T-cell (primary cell): ENCODE measurements around the gene VSIG4. TPM values are rescaled to one million over a fixed set of nuclear protein-coding genes. Genes with fewer than 3 reads are reported as not detected.
A peak's percentile ranks its signal among the peaks of the same experiment; 100 is the strongest.

ENCODE experiments used
- ATAC-seq, 4 experiments: fragments of 200-7000 bp in 3 of 4; fragments of 150-1000 bp in 1 of 4; cut with Tn5 transposase; replicated peaks in 1 of 4; 1 replicate in 3 of 4; 2 replicates in 1 of 4; pipeline ENCODE4 v1.10.0; 2021; ENCODE audit warnings: moderate library complexity in 3 of 4, mild to moderate bottlenecking in 2 of 4, moderate number of reproducible peaks in 1 of 4
- CTCF ChIA-PET, 2 donors: fragments of 300-600 bp; sonication (Branson Sonifier 250); formaldehyde crosslinking; loops; one replicate each; lab custom pipeline; 2022; ENCODE audit warnings: antibody characterized with exemption in 2 of 2; lab: Charles Lee
- POLR2A ChIA-PET, 2 donors: fragments of 300-600 bp; sonication (Branson Sonifier 250); formaldehyde crosslinking; loops; one replicate each; lab custom pipeline; 2022; ENCODE audit warnings: antibody characterized with exemption in 2 of 2; lab: Charles Lee
- DNase-seq, 35 experiments: peaks; one replicate each; pipeline versions ENCODE4 v3.0.0 to v3.0.0-alpha.2; 2013 to 2023
- H3K27ac ChIP-seq: one replicate; pipeline ENCODE4 v1.5.1; 2013; ENCODE audit warnings: low read length
- H3K27me3 ChIP-seq, 2 experiments: replicated peaks in 1 of 2; 1 replicate in 1 of 2; 2 replicates in 1 of 2; pipeline versions ENCODE4 v1.6.1 to v1.7.0; 2013; ENCODE audit warnings: low read length in 1 of 2, mixed read lengths in 1 of 2; ENCODE audit not compliant: control insufficient read depth in 2 of 2, insufficient read depth in 2 of 2; ENCODE audit errors: extremely low read depth in 1 of 2
- H3K36me3 ChIP-seq, 2 donors: 1 replicate in 1 of 2; 2 replicates in 1 of 2; pipeline versions ENCODE4 v1.6.1 to v1.7.0; 2013; ENCODE audit warnings: low read length in 1 of 2; ENCODE audit not compliant: control insufficient read depth in 2 of 2, insufficient read depth in 1 of 2; ENCODE audit errors: extremely low read depth in 1 of 2
- H3K4me1 ChIP-seq, 2 experiments: 1 replicate in 1 of 2; 2 replicates in 1 of 2; pipeline versions ENCODE4 v1.6.1 to v1.7.0; 2013; ENCODE audit warnings: low read length in 2 of 2, mixed read lengths in 1 of 2; ENCODE audit not compliant: insufficient read depth in 2 of 2, control insufficient read depth in 1 of 2; ENCODE audit errors: extremely low read depth in 1 of 2
- H3K4me3 ChIP-seq, 2 donors: 1 replicate in 1 of 2; 2 replicates in 1 of 2; pipeline versions ENCODE4 v1.5.1 to v1.7.0; 2013; ENCODE audit warnings: mild to moderate bottlenecking in 2 of 2, low read length in 1 of 2, moderate library complexity in 1 of 2; ENCODE audit not compliant: control insufficient read depth in 1 of 2; ENCODE audit errors: extremely low read depth in 1 of 2
- H3K9me3 ChIP-seq: 2 replicates; pipeline ENCODE4 v1.7.0; 2013
- H3K27ac Mint-ChIP-seq, 2 donors: one replicate each; pipeline ENCODE4 v1.8.0; 2020 to 2021; ENCODE audit warnings: mild to moderate bottlenecking in 2 of 2, mixed read lengths in 2 of 2
- H3K27me3 Mint-ChIP-seq, 2 donors: one replicate each; pipeline ENCODE4 v1.8.0; 2021 to 2022; ENCODE audit warnings: mixed read lengths in 2 of 2
- H3K36me3 Mint-ChIP-seq: one replicate; pipeline ENCODE4 v1.8.0; 2021; ENCODE audit warnings: mixed read lengths
- H3K4me1 Mint-ChIP-seq, 3 donors: one replicate each; pipeline ENCODE4 v1.8.0; 2020 to 2022; ENCODE audit warnings: mixed read lengths in 3 of 3, mild to moderate bottlenecking in 1 of 3
- H3K4me3 Mint-ChIP-seq, 3 donors: one replicate each; pipeline ENCODE4 v1.8.0; 2020 to 2022; ENCODE audit warnings: mild to moderate bottlenecking in 3 of 3, mixed read lengths in 3 of 3, moderate library complexity in 3 of 3
- H3K9me3 Mint-ChIP-seq, 3 donors: one replicate each; pipeline ENCODE4 v1.8.0; 2020 to 2022; ENCODE audit warnings: mixed read lengths in 3 of 3
- WGBS: methylation state at CpG from one replicate; pipeline ENCODE4 v1.1.5; 2013; ENCODE audit warnings: missing lambda C conversion rate; ENCODE audit not compliant: insufficient coverage; 5-methylcytosine and 5-hydroxymethylcytosine counted together
- total RNA-seq, 35 experiments: library from RNA in 6 of 35; stranded (reverse) in 6 of 35; fragments of 120-200 nt in 1 of 35; gene quantifications; one replicate each; pipeline versions ENCODE4 v1.2.1 to v1.2.4 and lab custom pipeline; 2013 to 2026

The VSIG4 gene
- total RNA-seq, 5 donors from 2014 or later (not counting 1 experiment from before 2014, with no cell fraction given) = 0.18 to 0.54 (median 0.45) TPM; not detected in 1

DNA sequence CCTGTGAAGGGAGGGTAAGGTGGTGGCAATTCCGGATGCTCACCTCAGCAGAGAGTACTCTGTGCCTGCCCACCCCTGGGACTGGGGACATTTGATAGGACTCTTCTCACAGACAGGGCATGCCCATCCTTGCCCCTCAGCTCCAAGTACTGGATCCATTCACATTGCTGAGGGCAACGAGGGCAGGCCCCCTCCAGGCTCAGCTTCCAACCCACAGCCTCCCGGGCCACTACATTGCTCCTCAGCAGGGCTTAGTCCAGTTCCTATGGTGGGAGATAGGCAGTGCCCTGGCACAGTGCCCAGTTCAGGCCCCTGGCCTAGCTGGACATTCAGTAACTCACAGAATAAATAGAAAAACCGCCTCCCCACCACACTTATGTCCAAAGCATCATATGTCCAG is 15.1 kb upstream of the VSIG4 start:
- no peaks in the 10 kb centered on the region for H3K27me3 Mint-ChIP-seq
- no peak overlapping the region for H3K4me3 Mint-ChIP-seq
- no peaks in the 10 kb centered on the region for H3K36me3 Mint-ChIP-seq
- no peak for DNase-seq
- Histone ChIP-seq H3K36me3 (no peaks in the 10 kb centered on the region), H3K27me3 (no peaks in the 10 kb centered on the region), H3K9me3 (no peaks in the 10 kb centered on the region), H3K4me1 (peaks cover 3 to 5% of the 10 kb centered on the region in 2 experiments), H3K4me3 (no peak overlapping the region), H3K27ac (no peak overlapping the region)
- POLR2A ChIA-PET = no interaction called here
- peaks cover 0 to 4% (median 3%) of the 10 kb centered on the region in 3 donors for H3K9me3 Mint-ChIP-seq
- no peak for ATAC-seq
- no CpG with 5 or more reads among the region's 4 CpGs for WGBS
- CTCF ChIA-PET = interaction anchor here in 1 of 2 donors (0.5 kb wide), 1 partner anchor 342 kb away, joined by 5 read pairs; no protein-coding TSS in a partner anchor
- peaks cover 3 to 5% (median 5%) of the 10 kb centered on the region in 3 donors for H3K4me1 Mint-ChIP-seq
- H3K27ac Mint-ChIP-seq = no peak overlapping the region

GRCh38 chrX:66053414-66053813 is 13.5 kb upstream of the VSIG4 start:
- DNase-seq = no peak
- no peak overlapping the region for H3K4me3 Mint-ChIP-seq
- H3K27me3 Mint-ChIP-seq = no peaks in the 10 kb centered on the region
- ChIA-PET CTCF (no interaction called here), POLR2A (no interaction called here)
- Histone ChIP-seq H3K27ac (no peak overlapping the region), H3K4me3 (no peak overlapping the region), H3K36me3 (no peaks in the 10 kb centered on the region), H3K9me3 (no peaks in the 10 kb centered on the region), H3K4me1 (peaks cover 0 to 5% of the 10 kb centered on the region in 2 experiments), H3K27me3 (no peaks in the 10 kb centered on the region)
- H3K36me3 Mint-ChIP-seq = no peaks in the 10 kb centered on the region
- no CpG with 5 or more reads among the region's 1 CpG for WGBS
- ATAC-seq = no peak
- peaks cover 0 to 2% (median 0%) of the 10 kb centered on the region in 3 donors for H3K4me1 Mint-ChIP-seq
- H3K27ac Mint-ChIP-seq = no peak overlapping the region
- peaks cover 0 to 4% (median 3%) of the 10 kb centered on the region in 3 donors for H3K9me3 Mint-ChIP-seq

DNA sequence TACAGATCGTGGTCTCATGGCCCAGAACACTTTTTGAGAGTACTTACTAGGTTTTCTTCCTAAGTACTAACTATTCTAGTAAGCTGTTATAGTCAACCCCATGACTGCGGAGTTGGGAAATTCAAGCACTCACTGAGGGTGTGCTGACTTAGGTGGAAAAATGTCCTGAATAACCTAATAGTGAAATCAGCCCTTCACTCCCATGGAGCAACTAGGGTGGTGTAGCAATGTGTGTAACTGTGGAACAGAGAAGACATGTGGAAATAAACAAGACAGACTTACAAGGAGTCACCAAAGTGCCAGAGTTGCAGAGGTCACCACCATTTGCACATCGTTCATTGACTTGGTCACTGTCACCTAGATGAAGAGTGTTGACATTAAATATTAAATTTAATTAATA is 12.1 kb upstream of the VSIG4 start:
- Histone ChIP-seq H3K36me3 (no peaks in the 10 kb centered on the region), H3K27me3 (no peaks in the 10 kb centered on the region), H3K4me3 (no peak overlapping the region), H3K4me1 (peaks cover 3 to 13% of the 10 kb centered on the region in 2 experiments), H3K9me3 (no peaks in the 10 kb centered on the region), H3K27ac (no peak overlapping the region)
- ChIA-PET POLR2A (interaction anchor here in 1 of 2 donors (0.6 kb wide), 1 partner anchor 14 kb away, joined by 4 read pairs; no protein-coding TSS in a partner anchor), CTCF (interaction anchor here in 1 of 2 donors (0.6 kb wide), 1 partner anchor 1891 kb away, joined by 3 read pairs; no protein-coding TSS in a partner anchor)
- DNase-seq (no peak), ATAC-seq (no peak)
- no peaks in the 10 kb centered on the region for H3K36me3 Mint-ChIP-seq
- H3K27me3 Mint-ChIP-seq = no peaks in the 10 kb centered on the region
- no peak overlapping the region for H3K27ac Mint-ChIP-seq
- no CpG with 5 or more reads among the region's 3 CpGs for WGBS
- no peak overlapping the region for H3K4me3 Mint-ChIP-seq
- no peaks in the 10 kb centered on the region for H3K9me3 Mint-ChIP-seq
- H3K4me1 Mint-ChIP-seq = peaks cover 5 to 13% (median 7%) of the 10 kb centered on the region in 3 donors

- Mint-ChIP-seq H3K27ac (no peak overlapping the region), H3K27me3 (no peaks in the 10 kb centered on the region), H3K4me3 (no peak overlapping the region), H3K9me3 (no peaks in the 10 kb centered on the region), H3K4me1 (peaks cover 22 to 32% (median 25%) of the 10 kb centered on the region in 3 donors), H3K36me3 (no peaks in the 10 kb centered on the region)
- no peak overlapping the region for H3K4me3 ChIP-seq
- H3K36me3 ChIP-seq = no peaks in the 10 kb centered on the region
- CTCF ChIA-PET = interaction anchor here in 1 of 2 donors (0.6 kb wide), 1 partner anchor 468 kb away, joined by 4 read pairs; no protein-coding TSS in a partner anchor
- no CpG with 5 or more reads among the region's 1 CpG for WGBS
- ATAC-seq (no peak), DNase-seq (no peak)
- peaks cover 10 to 22% of the 10 kb centered on the region in 2 experiments for H3K4me1 ChIP-seq
- POLR2A ChIA-PET = no interaction called here
- H3K27ac ChIP-seq = no peak overlapping the region
- H3K27me3 ChIP-seq = no peaks in the 10 kb centered on the region
- no peaks in the 10 kb centered on the region for H3K9me3 ChIP-seq
Measured at GRCh38 chrX:66050140-66050569, 10.3 kb upstream of the VSIG4 start.

- peaks cover 22 to 35% (median 29%) of the 10 kb centered on the region in 3 donors for H3K4me1 Mint-ChIP-seq
- CTCF ChIA-PET = no interaction called here
Measured at GRCh38 chrX:66049056-66049455, 9.2 kb upstream of the VSIG4 start.

GRCh38 chrX:66046612-66047235 is 6.8 kb upstream of the VSIG4 start:
- DNase-seq (peak in 3 of 35 experiments; percentile 5 to 34 (median 9)), ATAC-seq (peak; percentile 31 to 82 (median 60))
- Mint-ChIP-seq H3K4me3 (no peak overlapping the region), H3K9me3 (no peaks in the 10 kb centered on the region), H3K27ac (peak overlapping the region; percentile 79), H3K27me3 (no peaks in the 10 kb centered on the region), H3K4me1 (peaks cover 22 to 35% (median 29%) of the 10 kb centered on the region in 3 donors), H3K36me3 (no peaks in the 10 kb centered on the region)
- H3K27me3 ChIP-seq = no peaks in the 10 kb centered on the region
- POLR2A ChIA-PET = interaction anchor here (0.6 to 0.9 kb wide), 2 partner anchors 11 to 35 kb away, joined by 3 read pairs; no protein-coding TSS in a partner anchor
- H3K4me3 ChIP-seq = no peak overlapping the region
- WGBS = no CpG with 5 or more reads among the region's 2 CpGs
- peak overlapping the region; percentile 66 for H3K27ac ChIP-seq
- peaks cover 10 to 17% of the 10 kb centered on the region in 2 experiments for H3K4me1 ChIP-seq
- no peaks in the 10 kb centered on the region for H3K36me3 ChIP-seq
- no peaks in the 10 kb centered on the region for H3K9me3 ChIP-seq
- CTCF ChIA-PET = interaction anchor here in 1 of 2 donors (0.6 to 0.8 kb wide), 2 partner anchors 29 to 352 kb away, joined by 3 read pairs; no protein-coding TSS in a partner anchor

More at GRCh38 chrX:66049056-66049455, 9.2 kb upstream of the VSIG4 start:
- Mint-ChIP-seq H3K27ac (no peak overlapping the region), H3K27me3 (no peaks in the 10 kb centered on the region), H3K9me3 (no peaks in the 10 kb centered on the region), H3K4me3 (no peak overlapping the region), H3K36me3 (no peaks in the 10 kb centered on the region)
- POLR2A ChIA-PET = no interaction called here
- DNase-seq (no peak), ATAC-seq (no peak)
- Histone ChIP-seq H3K9me3 (no peaks in the 10 kb centered on the region), H3K27ac (no peak overlapping the region), H3K4me3 (no peak overlapping the region), H3K27me3 (no peaks in the 10 kb centered on the region), H3K36me3 (no peaks in the 10 kb centered on the region), H3K4me1 (peaks cover 10 to 17% of the 10 kb centered on the region in 2 experiments)
- WGBS = no CpG with 5 or more reads among the region's 2 CpGs
